ENCODE data around the gene DEFB113.
A peak's percentile ranks its signal among the peaks of the same experiment; 100 is the strongest.

Gene DEFB113

DNA sequence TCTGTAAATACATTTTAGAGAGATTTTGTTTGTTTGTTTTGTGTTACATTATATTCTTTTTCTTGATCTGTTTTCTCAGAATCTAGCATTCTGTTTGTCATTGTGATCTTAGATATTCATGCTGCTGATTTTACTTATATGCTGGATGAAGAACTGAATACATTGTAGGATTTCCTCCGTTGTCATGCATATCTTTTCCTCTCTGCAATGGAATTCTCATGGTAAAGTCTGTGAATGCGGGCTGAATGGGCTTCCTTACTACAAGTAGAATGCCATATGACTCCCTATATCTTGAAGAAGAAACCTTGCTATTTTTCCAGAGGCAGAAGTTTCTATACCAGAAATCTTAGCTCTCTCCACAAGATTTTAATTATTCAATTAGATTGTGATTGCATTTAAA lies 3.1 kb downstream of the DEFB113 start:
- Histone ChIP-seq H2BK5ac (ENCODE audit: low read length) (no peak overlapping the region), H3K79me2 (ENCODE audit: control insufficient read depth, insufficient read depth, low read length) (no peaks in the 10 kb centered on the region), H3K4me3 (ENCODE audit: low read length) (no peak overlapping the region), H2BK120ac (ENCODE audit: low read depth, low read length) (no peak overlapping the region), H3K27ac (ENCODE audit: low read depth, low read length) (no peak overlapping the region), H3K23ac (ENCODE audit: low read length) (no peak overlapping the region), H3K4ac (ENCODE audit: low read depth, low read length) (no peak overlapping the region), H3K4me1 (ENCODE audit: control insufficient read depth, low read depth, low read length) (no peaks in the 10 kb centered on the region), H3K4me2 (ENCODE audit: low read length) (no peak overlapping the region), H4K8ac (ENCODE audit: low read depth, low read length) (no peak overlapping the region), H3K56ac (ENCODE audit: low read length) (no peak overlapping the region), H2AK5ac (ENCODE audit: low read length) (no peak overlapping the region), H4K5ac (ENCODE audit: low read length) (no peak overlapping the region), H3K36me3 (ENCODE audit: control insufficient read depth, insufficient read depth, low read length) (no peaks in the 10 kb centered on the region), H3K9ac (ENCODE audit: low read length) (no peak overlapping the region), H2BK15ac (replicated peaks; ENCODE audit: low read depth) (no peak overlapping the region), H3K18ac (ENCODE audit: low read length) (no peak overlapping the region), H3K79me1 (ENCODE audit: low read length) (no peaks in the 10 kb centered on the region), H3K27me3 (ENCODE audit: insufficient read depth, low read length, poor library complexity) (no peaks in the 10 kb centered on the region)
- WGBS (ENCODE audit: extremely low coverage, insufficient coverage, low lambda C conversion rate), result no CpG with 5 or more reads among the region's 2 CpGs
- DNase-seq, result peak; percentile 31

- Histone ChIP-seq H4K8ac (ENCODE audit: low read depth, low read length) (no peak within 1 kb of the TSS), H3K4me2 (ENCODE audit: low read length) (no peak within 1 kb of the TSS), H2BK5ac (ENCODE audit: low read length) (no peak within 1 kb of the TSS), H2BK15ac (replicated peaks; ENCODE audit: low read depth) (no peak within 1 kb of the TSS), H3K36me3 (ENCODE audit: control insufficient read depth, insufficient read depth, low read length) (no peaks in the 10 kb centered on the region), H2BK120ac (ENCODE audit: low read depth, low read length) (no peak within 1 kb of the TSS), H3K79me1 (ENCODE audit: low read length) (no peaks in the 10 kb centered on the region), H3K4ac (ENCODE audit: low read depth, low read length) (no peak within 1 kb of the TSS), H3K23ac (ENCODE audit: low read length) (no peak within 1 kb of the TSS), H2AK5ac (ENCODE audit: low read length) (no peak within 1 kb of the TSS), H3K4me1 (ENCODE audit: control insufficient read depth, low read depth, low read length) (no peaks in the 10 kb centered on the region), H4K5ac (ENCODE audit: low read length) (no peak within 1 kb of the TSS), H3K18ac (ENCODE audit: low read length) (no peak within 1 kb of the TSS), H3K79me2 (ENCODE audit: control insufficient read depth, insufficient read depth, low read length) (no peaks in the 10 kb centered on the region), H3K27ac (ENCODE audit: low read depth, low read length) (no peak within 1 kb of the TSS), H3K56ac (ENCODE audit: low read length) (no peak within 1 kb of the TSS), H3K27me3 (ENCODE audit: insufficient read depth, low read length, poor library complexity) (no peaks in the 10 kb centered on the region), H3K4me3 (ENCODE audit: low read length) (no peak within 1 kb of the TSS), H3K9ac (ENCODE audit: low read length) (no peak within 1 kb of the TSS)
- DNase-seq, result no peak
- WGBS (ENCODE audit: extremely low coverage, insufficient coverage, low lambda C conversion rate), result no CpG with 5 or more reads among the region's 2 CpGs
These were observed 5.4 kb downstream of the DEFB113 start, which contains the start of gene DEFB114 for GRCh38 chr6:49964064-49964463. DEFB114 (minus strand) TSS chr6:49964164; CDS start chr6:49964105, 59 bp downstream.

GRCh38 chr6:49958180-49958579 lies 11.2 kb downstream of the DEFB113 start:
- H4K8ac ChIP-seq (ENCODE audit: low read depth, low read length), result no peak overlapping the region
- no peak overlapping the region for H4K5ac ChIP-seq (ENCODE audit: low read length)
- no peak overlapping the region for H3K23ac ChIP-seq (ENCODE audit: low read length)
- no peak overlapping the region for H3K18ac ChIP-seq (ENCODE audit: low read length)
- no peaks in the 10 kb centered on the region for H3K4me1 ChIP-seq (ENCODE audit: control insufficient read depth, low read depth, low read length)
- no peak overlapping the region for H3K4me2 ChIP-seq (ENCODE audit: low read length)
- no peaks in the 10 kb centered on the region for H3K27me3 ChIP-seq (ENCODE audit: insufficient read depth, low read length, poor library complexity)
- no peak overlapping the region for H2BK5ac ChIP-seq (ENCODE audit: low read length)
- H2BK120ac ChIP-seq (ENCODE audit: low read depth, low read length), result no peak overlapping the region
- WGBS (ENCODE audit: extremely low coverage, insufficient coverage, low lambda C conversion rate), result no CpG with 5 or more reads among the region's 1 CpG
- no peak for DNase-seq
- no peak overlapping the region for H3K4me3 ChIP-seq (ENCODE audit: low read length)
- no peak overlapping the region for H2BK15ac ChIP-seq (replicated peaks; ENCODE audit: low read depth)
- no peaks in the 10 kb centered on the region for H3K79me2 ChIP-seq (ENCODE audit: control insufficient read depth, insufficient read depth, low read length)
- no peaks in the 10 kb centered on the region for H3K79me1 ChIP-seq (ENCODE audit: low read length)
- H3K9ac ChIP-seq (ENCODE audit: low read length), result no peak overlapping the region
- H2AK5ac ChIP-seq (ENCODE audit: low read length), result no peak overlapping the region
- H3K4ac ChIP-seq (ENCODE audit: low read depth, low read length), result no peak overlapping the region
- no peak overlapping the region for H3K27ac ChIP-seq (ENCODE audit: low read depth, low read length)
- H3K56ac ChIP-seq (ENCODE audit: low read length), result no peak overlapping the region
- H3K36me3 ChIP-seq (ENCODE audit: control insufficient read depth, insufficient read depth, low read length), result no peaks in the 10 kb centered on the region

DNA sequence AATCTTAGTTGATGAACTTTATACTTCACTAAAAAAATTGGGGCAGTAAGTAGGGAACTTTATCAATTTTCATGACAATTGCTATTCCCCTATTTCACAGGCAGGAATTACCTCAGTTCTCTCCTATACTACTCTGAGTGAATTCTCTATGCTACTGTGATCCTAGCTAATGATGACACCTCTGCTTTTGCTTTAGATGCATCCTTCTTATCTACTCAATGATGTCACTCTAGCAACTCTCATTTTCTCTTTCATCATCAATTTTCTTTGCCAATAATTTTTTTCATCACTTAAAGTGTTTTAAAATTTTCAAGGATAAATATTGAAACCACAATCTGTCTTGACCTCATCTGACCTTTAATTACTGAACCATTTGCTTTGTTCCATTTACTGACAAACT lies 13.6 kb downstream of the DEFB113 start:
- H4K8ac ChIP-seq (ENCODE audit: low read depth, low read length), result no peak overlapping the region
- no peaks in the 10 kb centered on the region for H3K4me1 ChIP-seq (ENCODE audit: control insufficient read depth, low read depth, low read length)
- H3K79me1 ChIP-seq (ENCODE audit: low read length), result no peaks in the 10 kb centered on the region
- no peak overlapping the region for H3K18ac ChIP-seq (ENCODE audit: low read length)
- H3K27me3 ChIP-seq (ENCODE audit: insufficient read depth, low read length, poor library complexity), result no peaks in the 10 kb centered on the region
- no peak overlapping the region for H3K9ac ChIP-seq (ENCODE audit: low read length)
- no peak overlapping the region for H2BK120ac ChIP-seq (ENCODE audit: low read depth, low read length)
- no peak overlapping the region for H3K23ac ChIP-seq (ENCODE audit: low read length)
- no peak for DNase-seq
- H3K4me3 ChIP-seq (ENCODE audit: low read length), result no peak overlapping the region
- no peak overlapping the region for H2BK15ac ChIP-seq (replicated peaks; ENCODE audit: low read depth)
- H2AK5ac ChIP-seq (ENCODE audit: low read length), result no peak overlapping the region
- no peaks in the 10 kb centered on the region for H3K79me2 ChIP-seq (ENCODE audit: control insufficient read depth, insufficient read depth, low read length)
- no peak overlapping the region for H3K4me2 ChIP-seq (ENCODE audit: low read length)
- H3K4ac ChIP-seq (ENCODE audit: low read depth, low read length), result no peak overlapping the region
- no peaks in the 10 kb centered on the region for H3K36me3 ChIP-seq (ENCODE audit: control insufficient read depth, insufficient read depth, low read length)
- H2BK5ac ChIP-seq (ENCODE audit: low read length), result no peak overlapping the region
- H3K27ac ChIP-seq (ENCODE audit: low read depth, low read length), result no peak overlapping the region
- H3K56ac ChIP-seq (ENCODE audit: low read length), result no peak overlapping the region
- H4K5ac ChIP-seq (ENCODE audit: low read length), result no peak overlapping the region

- Histone ChIP-seq H3K79me1 (ENCODE audit: low read length) (no peaks in the 10 kb centered on the region), H3K56ac (ENCODE audit: low read length) (no peak overlapping the region)
These were observed 17.5 kb downstream of the DEFB113 start for GRCh38 chr6:49951926-49952325.

GRCh38 chr6:49950415-49950751 lies 19.0 kb downstream of the DEFB113 start:
- Histone ChIP-seq H3K4me2 (ENCODE audit: low read length) (no peak overlapping the region), H2BK5ac (ENCODE audit: low read length) (no peak overlapping the region), H3K79me2 (ENCODE audit: control insufficient read depth, insufficient read depth, low read length) (no peaks in the 10 kb centered on the region), H3K4me3 (ENCODE audit: low read length) (no peak overlapping the region), H3K4me1 (ENCODE audit: control insufficient read depth, low read depth, low read length) (no peaks in the 10 kb centered on the region), H4K5ac (ENCODE audit: low read length) (no peak overlapping the region), H3K18ac (ENCODE audit: low read length) (no peak overlapping the region), H2AK5ac (ENCODE audit: low read length) (no peak overlapping the region), H3K56ac (ENCODE audit: low read length) (no peak overlapping the region), H2BK15ac (replicated peaks; ENCODE audit: low read depth) (no peak overlapping the region), H3K23ac (ENCODE audit: low read length) (no peak overlapping the region), H3K79me1 (ENCODE audit: low read length) (no peaks in the 10 kb centered on the region), H3K36me3 (ENCODE audit: control insufficient read depth, insufficient read depth, low read length) (no peaks in the 10 kb centered on the region), H4K8ac (ENCODE audit: low read depth, low read length) (no peak overlapping the region), H3K9ac (ENCODE audit: low read length) (no peak overlapping the region), H3K4ac (ENCODE audit: low read depth, low read length) (no peak overlapping the region), H3K27me3 (ENCODE audit: insufficient read depth, low read length, poor library complexity) (no peaks in the 10 kb centered on the region), H3K27ac (ENCODE audit: low read depth, low read length) (no peak overlapping the region), H2BK120ac (ENCODE audit: low read depth, low read length) (no peak overlapping the region)
- no peak for DNase-seq
- no CpG with 5 or more reads among the region's 2 CpGs for WGBS (ENCODE audit: extremely low coverage, insufficient coverage, low lambda C conversion rate)

More at GRCh38 chr6:49951926-49952325, 17.5 kb downstream of the DEFB113 start:
- peak; percentile 3 for DNase-seq
- no peak overlapping the region for H2BK15ac ChIP-seq (replicated peaks; ENCODE audit: low read depth)
- no peak overlapping the region for H4K5ac ChIP-seq (ENCODE audit: low read length)
- no peaks in the 10 kb centered on the region for H3K27me3 ChIP-seq (ENCODE audit: insufficient read depth, low read length, poor library complexity)
- H3K4me2 ChIP-seq (ENCODE audit: low read length), result no peak overlapping the region
- no peak overlapping the region for H3K9ac ChIP-seq (ENCODE audit: low read length)
- no peak overlapping the region for H3K23ac ChIP-seq (ENCODE audit: low read length)
- H2BK120ac ChIP-seq (ENCODE audit: low read depth, low read length), result no peak overlapping the region
- H3K79me2 ChIP-seq (ENCODE audit: control insufficient read depth, insufficient read depth, low read length), result no peaks in the 10 kb centered on the region
- no peak overlapping the region for H3K27ac ChIP-seq (ENCODE audit: low read depth, low read length)
- H3K18ac ChIP-seq (ENCODE audit: low read length), result no peak overlapping the region
- H2BK5ac ChIP-seq (ENCODE audit: low read length), result no peak overlapping the region
- H3K4ac ChIP-seq (ENCODE audit: low read depth, low read length), result no peak overlapping the region
- H3K4me1 ChIP-seq (ENCODE audit: control insufficient read depth, low read depth, low read length), result no peaks in the 10 kb centered on the region
- H3K4me3 ChIP-seq (ENCODE audit: low read length), result no peak overlapping the region
- H2AK5ac ChIP-seq (ENCODE audit: low read length), result no peak overlapping the region
- WGBS (ENCODE audit: extremely low coverage, insufficient coverage, low lambda C conversion rate), result no CpG with 5 or more reads among the region's 2 CpGs
- H3K36me3 ChIP-seq (ENCODE audit: control insufficient read depth, insufficient read depth, low read length), result no peaks in the 10 kb centered on the region
- no peak overlapping the region for H4K8ac ChIP-seq (ENCODE audit: low read depth, low read length)

All from mesendoderm (in vitro differentiated cells).